ENCODE data around the gene ACTG1. TPM values are rescaled to one million over a fixed set of nuclear protein-coding genes. Genes with fewer than 3 reads are reported as not detected.

ACTG1 gene
- total RNA-seq, 1 donor from 2014 or later, result 342 TPM

- no peak for TF ChIP-seq CTCF (IDR thresholded peaks at IDR 0.05; ENCODE audit: borderline replicate concordance)
- no peak overlapping the region for H3K27ac ChIP-seq (replicated peaks)
- peaks cover 19% of the 10 kb centered on the region for H3K4me1 ChIP-seq
- H3K9me3 ChIP-seq (replicated peaks), result no peaks in the 10 kb centered on the region
- DNase-seq, result no peak
- H3K27me3 ChIP-seq (ENCODE audit: low read depth), result no peaks in the 10 kb centered on the region
- H3K36me3 ChIP-seq, result peaks cover 90% of the 10 kb centered on the region
- intact Hi-C loops (cut with micrococcal nuclease), result no loop called here
- no peak overlapping the region for H3K4me3 ChIP-seq
These were observed 31.8 kb upstream of the ACTG1 start for GRCh38 chr17:81544281-81544974.

GRCh38 chr17:81543756-81544155, 31.2 kb upstream of the ACTG1 start:
- intact Hi-C loops (cut with micrococcal nuclease), result no loop called here
- Histone ChIP-seq H3K4me1 (peaks cover 19% of the 10 kb centered on the region), H3K27ac (replicated peaks) (peak overlapping the region; percentile 63), H3K4me3 (no peak overlapping the region), H3K27me3 (ENCODE audit: low read depth) (no peaks in the 10 kb centered on the region), H3K36me3 (peaks cover 92% of the 10 kb centered on the region), H3K9me3 (replicated peaks) (no peaks in the 10 kb centered on the region)
- DNase-seq, result no peak
- no peak for TF ChIP-seq CTCF (IDR thresholded peaks at IDR 0.05; ENCODE audit: borderline replicate concordance)

GRCh38 chr17:81543339-81543675, 30.7 kb upstream of the ACTG1 start:
- Histone ChIP-seq H3K9me3 (replicated peaks) (no peaks in the 10 kb centered on the region), H3K27me3 (ENCODE audit: low read depth) (peaks cover under 1% of the 10 kb centered on the region), H3K4me3 (no peak overlapping the region), H3K4me1 (peaks cover 19% of the 10 kb centered on the region), H3K36me3 (peaks cover 93% of the 10 kb centered on the region), H3K27ac (replicated peaks) (peak overlapping the region; percentile 63)
- TF ChIP-seq CTCF (IDR thresholded peaks at IDR 0.05; ENCODE audit: borderline replicate concordance), result no peak
- intact Hi-C loops (cut with micrococcal nuclease), result no loop called here
- DNase-seq, result peak; percentile 42

- Histone ChIP-seq H3K27me3 (ENCODE audit: low read depth) (peaks cover 7% of the 10 kb centered on the region), H3K9me3 (replicated peaks) (no peaks in the 10 kb centered on the region), H3K36me3 (peaks cover 91% of the 10 kb centered on the region), H3K4me3 (no peak overlapping the region), H3K27ac (replicated peaks) (peak overlapping the region; percentile 63), H3K4me1 (peaks cover 20% of the 10 kb centered on the region)
- intact Hi-C loops (cut with micrococcal nuclease), result no loop called here
- no peak for TF ChIP-seq CTCF (IDR thresholded peaks at IDR 0.05; ENCODE audit: borderline replicate concordance)
- no peak for DNase-seq
These were observed 30.1 kb upstream of the ACTG1 start for GRCh38 chr17:81542431-81543338.

- intact Hi-C loops (cut with micrococcal nuclease), result no loop called here
These were observed 28.5 kb upstream of the ACTG1 start for GRCh38 chr17:81541123-81541522.

More at GRCh38 chr17:81541123-81541522, 28.5 kb upstream of the ACTG1 start:
- no peak for DNase-seq
- peaks cover 76% of the 10 kb centered on the region for H3K36me3 ChIP-seq
- no peaks in the 10 kb centered on the region for H3K9me3 ChIP-seq (replicated peaks)
- H3K27ac ChIP-seq (replicated peaks), result no peak overlapping the region
- peaks cover 23% of the 10 kb centered on the region for H3K27me3 ChIP-seq (ENCODE audit: low read depth)
- no peak overlapping the region for H3K4me3 ChIP-seq
- TF ChIP-seq CTCF (IDR thresholded peaks at IDR 0.05; ENCODE audit: borderline replicate concordance), result no peak
- H3K4me1 ChIP-seq, result peaks cover 36% of the 10 kb centered on the region

All from left ventricle myocardium inferior (tissue), 1 donor.